NT2/D1 (cell line): Measurements from ENCODE around the gene EPOP.

ENCODE experiments used
- YY1 ChIP-seq: IDR thresholded peaks from 2 replicates; pipeline ENCODE4 v1.6.1; 2011; ENCODE audit not compliant: insufficient read length, insufficient read depth
- ZNF274 ChIP-seq: IDR thresholded peaks from 2 replicates; pipeline ENCODE4 v1.6.1; 2011; ENCODE audit warnings: mild to moderate bottlenecking, low read depth, low read length

- TF ChIP-seq ZNF274 (no peak), YY1 (no peak)
These were observed 1.1 kb downstream of the EPOP start for GRCh38 chr17:38673707-38674013.
